Natural killer cell (primary cell): ENCODE measurements around the gene RXRB. TPM values are rescaled to one million over a fixed set of nuclear protein-coding genes. Genes with fewer than 3 reads are reported as not detected.
A peak's percentile ranks its signal among the peaks of the same experiment; 100 is the strongest.

Experiments used
- ATAC-seq, 3 donors: fragments of 150-1000 bp in 2 of 3; fragments of 200-7000 bp in 1 of 3; cut with Tn5 transposase; 1 replicate in 1 of 3; 2 replicates in 2 of 3; pipeline ENCODE4 v1.10.0; 2021; ENCODE audit warnings: mild to moderate bottlenecking in 2 of 3, moderate library complexity in 2 of 3
- DNase-seq, 2 donors: peaks; one replicate each; pipeline versions ENCODE4 v3.0.0 to v3.0.0-alpha.2; 2013 to 2021; ENCODE audit warnings: mixed read lengths in 1 of 2
- H3K27ac ChIP-seq: one replicate; pipeline ENCODE4 v1.5.1; 2013; ENCODE audit warnings: mild to moderate bottlenecking, low read length
- H3K27me3 ChIP-seq: one replicate; pipeline ENCODE4 v1.6.1; 2013; ENCODE audit warnings: low read length; ENCODE audit not compliant: control insufficient read depth, insufficient read depth
- H3K36me3 ChIP-seq: one replicate; pipeline ENCODE4 v1.6.1; 2013; ENCODE audit warnings: low read length; ENCODE audit not compliant: control insufficient read depth, insufficient read depth
- H3K4me1 ChIP-seq: one replicate; pipeline ENCODE4 v1.6.1; 2013; ENCODE audit warnings: low read length; ENCODE audit not compliant: control insufficient read depth, insufficient read depth
- H3K4me3 ChIP-seq: one replicate; pipeline ENCODE4 v1.5.1; 2013; ENCODE audit warnings: low read length
- H3K9me3 ChIP-seq: one replicate; pipeline ENCODE4 v1.6.1; 2013; ENCODE audit warnings: low read length; ENCODE audit not compliant: control insufficient read depth, insufficient read depth
- H3K27ac Mint-ChIP-seq, 2 donors: one replicate each; pipeline ENCODE4 v1.8.0; 2022; ENCODE audit warnings: mild to moderate bottlenecking in 2 of 2, mixed read lengths in 2 of 2, moderate library complexity in 1 of 2
- H3K27me3 Mint-ChIP-seq, 2 donors: one replicate each; pipeline ENCODE4 v1.8.0; 2022; ENCODE audit warnings: low read depth in 2 of 2, mixed read lengths in 2 of 2
- H3K36me3 Mint-ChIP-seq: one replicate; pipeline ENCODE4 v1.8.0; 2022; ENCODE audit warnings: mixed read lengths
- H3K4me1 Mint-ChIP-seq, 2 donors: one replicate each; pipeline ENCODE4 v1.8.0; 2022; ENCODE audit warnings: mixed read lengths in 2 of 2
- H3K4me3 Mint-ChIP-seq: one replicate; pipeline ENCODE4 v1.8.0; 2022; ENCODE audit warnings: mild to moderate bottlenecking, moderate library complexity, mixed read lengths
- H3K9me3 Mint-ChIP-seq, 2 donors: one replicate each; pipeline ENCODE4 v1.8.0; 2022; ENCODE audit warnings: mixed read lengths in 2 of 2
- WGBS: methylation state at CpG from one replicate; pipeline ENCODE4 v1.1.7; 2013; ENCODE audit warnings: missing lambda C conversion rate; ENCODE audit not compliant: insufficient coverage; 5-methylcytosine and 5-hydroxymethylcytosine counted together
- intact Hi-C: fragments of 100-400 bp; cut with micrococcal nuclease; formaldehyde crosslinking; loops from one replicate; pipeline ENCODE4 v1.14.2; 2022
- total RNA-seq, 4 donors: library from RNA; stranded (reverse); fragments of 120-200 nt in 1 of 4; gene quantifications; one replicate each; pipeline versions ENCODE4 v1.2.3 to v1.2.4, GENCODE V29; 2013 to 2022
- TF ChIP-seq, protein P1 (sequence below): fragments of 200-600 bp; IDR thresholded peaks from one replicate; pipeline ENCODE4 v1.8.0; 2022; ENCODE audit warnings: antibody characterized with exemption

RXRB gene
- total RNA-seq, 3 donors from 2014 or later (not counting 1 experiment from before 2014, with no cell fraction given) = 72.3 to 96.4 (median 73.9) TPM

DNA sequence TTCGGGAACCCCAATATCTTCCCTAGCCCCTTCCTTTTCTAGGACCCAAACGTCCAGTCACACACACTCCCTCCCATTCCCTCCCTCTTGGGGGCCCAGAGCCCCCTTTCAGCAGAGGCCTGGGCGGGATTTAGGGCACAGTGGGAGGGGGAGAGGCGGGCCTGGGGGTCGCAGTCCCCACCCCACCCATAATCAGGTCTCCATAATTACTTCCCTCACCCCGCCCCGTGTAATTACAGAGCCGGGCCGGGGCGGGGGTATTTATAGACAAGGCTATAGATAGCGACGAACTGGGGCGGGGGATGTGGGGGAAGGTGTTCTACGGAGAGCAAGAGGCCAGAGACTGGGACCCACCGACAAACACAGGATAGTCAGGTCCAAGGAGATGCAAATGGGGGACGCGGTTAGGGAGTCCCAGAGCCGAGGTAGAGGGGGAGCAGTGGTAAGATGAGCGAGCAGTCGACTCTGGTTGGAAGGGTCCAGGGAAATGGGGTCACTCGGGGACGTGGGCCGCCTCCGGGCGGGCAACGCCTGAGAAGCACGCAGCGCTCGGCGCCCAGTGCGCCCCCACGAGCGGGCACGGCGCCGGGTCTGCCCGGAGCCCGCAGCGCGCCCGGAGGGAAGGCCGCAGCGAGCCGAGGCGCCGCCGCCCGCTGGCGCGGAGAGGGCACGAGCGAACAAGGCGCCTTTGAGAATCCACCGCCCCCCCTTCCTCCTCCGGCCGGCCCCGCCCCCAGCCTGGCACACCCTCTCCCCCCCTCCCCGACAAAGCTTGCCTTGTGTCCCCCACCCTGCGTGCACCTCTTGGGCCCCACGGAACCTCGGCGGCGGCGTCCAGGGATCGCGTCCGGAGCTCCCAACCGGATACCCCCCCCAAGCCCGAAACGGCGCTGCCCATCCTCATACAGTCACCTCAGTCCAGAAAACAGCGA is 7.5 kb downstream of the RXRB start:
- H3K27ac ChIP-seq = no peak overlapping the region

DNA sequence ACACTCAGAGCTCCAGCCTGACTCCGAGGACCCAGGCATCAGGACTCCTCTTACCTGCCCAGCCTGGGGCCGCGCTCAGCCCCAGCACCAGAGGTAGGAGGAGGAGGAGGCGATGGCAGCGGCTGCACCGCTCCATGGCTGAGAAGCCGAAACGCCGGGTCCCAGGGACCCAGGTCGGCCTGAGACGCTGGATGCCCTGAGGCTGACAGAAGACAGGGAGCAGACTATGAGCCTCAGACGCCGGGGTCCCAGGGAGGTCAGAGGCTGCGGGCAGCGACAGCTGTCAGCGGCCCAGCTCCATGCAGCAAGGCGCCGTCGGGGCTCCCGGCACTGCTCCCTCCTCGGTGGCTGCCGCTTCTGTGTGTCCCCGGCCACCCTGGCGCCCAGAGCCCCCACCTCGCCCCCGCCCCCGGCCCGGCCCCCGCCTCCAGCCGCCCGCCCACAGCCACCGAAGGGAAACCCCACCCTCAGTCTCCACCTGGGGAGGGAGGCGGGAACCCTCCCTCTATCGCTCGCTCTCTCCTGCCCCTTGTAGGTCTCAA is 8.3 kb downstream of the RXRB start, which contains the start of gene COL11A2:
Gene COL11A2, minus strand, starts transcription at position 363 of the 542 bp plus-strand sequence. Its CDS starts 227 bp downstream, at position 136.
- 10% methylated on average over 27 of the region's 35 CpGs for WGBS
- peak within 1 kb of the TSS; percentile 19 for H3K4me3 ChIP-seq
- H3K4me1 Mint-ChIP-seq = peaks cover 10 to 35% of the 10 kb centered on the region in 2 donors
- H3K27me3 ChIP-seq = peaks cover 18% of the 10 kb centered on the region
- intact Hi-C loops = no loop called here
- peaks cover 30% of the 10 kb centered on the region for H3K36me3 ChIP-seq
- peaks cover 38 to 40% of the 10 kb centered on the region in 2 donors for H3K27me3 Mint-ChIP-seq
- ATAC-seq (peak; percentile 8 to 58 (median 58)), DNase-seq (peak in 1 of 2 donors; percentile 62)
- no peak within 1 kb of the TSS for H3K27ac ChIP-seq
- H3K36me3 Mint-ChIP-seq = peaks cover 17% of the 10 kb centered on the region
- peak within 1 kb of the TSS in 1 of 2 donors; percentile 71 for H3K27ac Mint-ChIP-seq
- H3K9me3 Mint-ChIP-seq = no peaks in the 10 kb centered on the region
- H3K9me3 ChIP-seq = no peaks in the 10 kb centered on the region
- TF ChIP-seq, protein P1, sequence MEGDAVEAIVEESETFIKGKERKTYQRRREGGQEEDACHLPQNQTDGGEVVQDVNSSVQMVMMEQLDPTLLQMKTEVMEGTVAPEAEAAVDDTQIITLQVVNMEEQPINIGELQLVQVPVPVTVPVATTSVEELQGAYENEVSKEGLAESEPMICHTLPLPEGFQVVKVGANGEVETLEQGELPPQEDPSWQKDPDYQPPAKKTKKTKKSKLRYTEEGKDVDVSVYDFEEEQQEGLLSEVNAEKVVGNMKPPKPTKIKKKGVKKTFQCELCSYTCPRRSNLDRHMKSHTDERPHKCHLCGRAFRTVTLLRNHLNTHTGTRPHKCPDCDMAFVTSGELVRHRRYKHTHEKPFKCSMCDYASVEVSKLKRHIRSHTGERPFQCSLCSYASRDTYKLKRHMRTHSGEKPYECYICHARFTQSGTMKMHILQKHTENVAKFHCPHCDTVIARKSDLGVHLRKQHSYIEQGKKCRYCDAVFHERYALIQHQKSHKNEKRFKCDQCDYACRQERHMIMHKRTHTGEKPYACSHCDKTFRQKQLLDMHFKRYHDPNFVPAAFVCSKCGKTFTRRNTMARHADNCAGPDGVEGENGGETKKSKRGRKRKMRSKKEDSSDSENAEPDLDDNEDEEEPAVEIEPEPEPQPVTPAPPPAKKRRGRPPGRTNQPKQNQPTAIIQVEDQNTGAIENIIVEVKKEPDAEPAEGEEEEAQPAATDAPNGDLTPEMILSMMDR = no peak
- H3K4me3 Mint-ChIP-seq = peak within 1 kb of the TSS; percentile 79
- H3K4me1 ChIP-seq = peaks cover 21% of the 10 kb centered on the region

More for the DNA sequence above, 7.5 kb downstream of the RXRB start:
- Histone ChIP-seq H3K4me1 (peaks cover 21% of the 10 kb centered on the region), H3K27me3 (peaks cover 18% of the 10 kb centered on the region), H3K36me3 (peaks cover 37% of the 10 kb centered on the region), H3K9me3 (no peaks in the 10 kb centered on the region), H3K4me3 (peak overlapping the region; percentile 19)
- 3% methylated on average over 59 of the region's 72 CpGs for WGBS
- DNase-seq (peak in 1 of 2 donors; percentile 60), ATAC-seq (peak; percentile 27 to 53 (median 43))
- peaks cover 17% of the 10 kb centered on the region for H3K36me3 Mint-ChIP-seq
- H3K4me3 Mint-ChIP-seq = peak overlapping the region; percentile 79
- peaks cover 17 to 43% of the 10 kb centered on the region in 2 donors for H3K4me1 Mint-ChIP-seq
- peaks cover 34 to 35% of the 10 kb centered on the region in 2 donors for H3K27me3 Mint-ChIP-seq
- peak overlapping the region in 1 of 2 donors; percentile 71 for H3K27ac Mint-ChIP-seq
- intact Hi-C loops = no loop called here
- no peaks in the 10 kb centered on the region for H3K9me3 Mint-ChIP-seq
- TF ChIP-seq, protein P1 = no peak

DNA sequence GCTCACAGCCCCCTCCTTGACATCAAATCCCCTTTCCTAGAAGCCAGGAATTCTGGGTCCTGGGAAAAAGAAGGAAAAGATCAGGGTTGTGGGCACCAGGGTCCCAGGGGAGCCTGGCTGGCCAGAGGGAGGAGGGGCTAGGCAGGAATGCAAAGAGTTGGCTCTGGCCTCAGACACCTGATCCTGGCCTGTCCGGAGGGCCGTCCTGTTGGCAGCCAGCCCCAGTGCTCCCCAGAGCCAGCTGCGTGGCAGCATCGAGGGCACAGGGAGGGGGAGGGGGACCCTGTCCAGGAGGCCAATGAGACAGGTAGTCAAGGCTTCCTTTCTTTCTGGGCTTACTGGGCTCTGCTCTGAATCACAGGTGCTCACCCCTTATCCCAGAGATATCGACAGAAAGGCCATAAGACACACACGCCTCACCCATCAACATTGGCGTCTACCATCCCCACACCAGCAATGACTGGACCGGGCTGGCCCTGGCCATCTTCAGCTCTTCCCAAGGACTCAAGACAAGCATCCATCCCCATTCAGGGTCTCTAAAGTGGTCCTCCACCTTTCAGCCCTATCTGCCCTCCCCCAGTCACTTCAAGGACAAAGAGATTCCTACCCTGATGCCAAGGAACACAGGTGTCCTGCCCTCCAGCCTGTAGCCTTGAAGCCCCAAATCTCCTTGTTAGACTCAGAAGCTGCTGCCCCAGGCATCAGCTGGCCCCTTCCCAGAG is 8.9 kb downstream of the RXRB start:
- ATAC-seq = no peak
- Histone ChIP-seq H3K27me3 (peaks cover 18% of the 10 kb centered on the region), H3K4me3 (no peak overlapping the region), H3K9me3 (no peaks in the 10 kb centered on the region), H3K27ac (no peak overlapping the region), H3K36me3 (peaks cover 24% of the 10 kb centered on the region), H3K4me1 (peaks cover 21% of the 10 kb centered on the region)
- H3K27ac Mint-ChIP-seq = no peak overlapping the region
- no peak for DNase-seq
- H3K4me3 Mint-ChIP-seq = no peak overlapping the region
- peaks cover 7 to 30% of the 10 kb centered on the region in 2 donors for H3K4me1 Mint-ChIP-seq
- WGBS = 69% methylated on average over 8 of the region's 8 CpGs
- peaks cover 41 to 42% of the 10 kb centered on the region in 2 donors for H3K27me3 Mint-ChIP-seq
- no peaks in the 10 kb centered on the region for H3K9me3 Mint-ChIP-seq
- H3K36me3 Mint-ChIP-seq = peaks cover 14% of the 10 kb centered on the region
- intact Hi-C loops = no loop called here
- TF ChIP-seq, protein P1 = no peak
